HEK293T (cell line): ENCODE results near the gene ANKRD11.

Experiments used
- CTCF ChIA-PET: fragments of 350-600 bp; formaldehyde crosslinking; extraction: SDS; loops from one replicate; lab custom pipeline; 2021; ENCODE audit warnings: antibody characterized with exemption, inconsistent platforms; lab: Yijun Ruan, JAX
- POLR2A ChIA-PET: fragments of 350-600 bp; formaldehyde crosslinking; extraction: SDS; loops from one replicate; lab custom pipeline; 2020; ENCODE audit warnings: antibody characterized with exemption, inconsistent platforms; lab: Yijun Ruan, JAX
- DNase-seq: peaks from one replicate; pipeline ENCODE4 v3.0.0; 2012; ENCODE audit warnings: mixed read lengths; ENCODE audit errors: extremely low spot score
- ARNT ChIP-seq: fragments of 450-650 bp; IDR thresholded peaks from 2 replicates; pipeline ENCODE4 v1.6.1; 2017; ENCODE audit warnings: mild to moderate bottlenecking
- BHLHE40 ChIP-seq: fragments of 450-650 bp; IDR thresholded peaks from 2 replicates; pipeline ENCODE4 v1.6.1; 2016; ENCODE audit warnings: mild to moderate bottlenecking, moderate library complexity, borderline replicate concordance
- CTBP1 ChIP-seq: fragments of 450-650 bp; IDR thresholded peaks from 2 replicates; pipeline ENCODE4 v1.6.1; 2016; ENCODE audit warnings: borderline replicate concordance
- ELF4 ChIP-seq: fragments of 450-650 bp; IDR thresholded peaks from 2 replicates; pipeline ENCODE4 v1.6.1; 2017; ENCODE audit warnings: antibody characterized with exemption
- FOXA1 ChIP-seq: fragments of 450-650 bp; IDR thresholded peaks from 2 replicates; pipeline ENCODE4 v1.6.1; 2016; ENCODE audit warnings: mild to moderate bottlenecking
- FOXK2 ChIP-seq: fragments of 450-650 bp; IDR thresholded peaks from 2 replicates; pipeline ENCODE4 v1.6.1; 2016; ENCODE audit warnings: mild to moderate bottlenecking
- FOXM1 ChIP-seq: fragments of 450-650 bp; IDR thresholded peaks from 2 replicates; pipeline ENCODE4 v1.6.1; 2017; ENCODE audit warnings: mild to moderate bottlenecking, borderline replicate concordance
- HDGF ChIP-seq: fragments of 450-650 bp; IDR thresholded peaks from 2 replicates; pipeline ENCODE4 v1.6.1; 2017; ENCODE audit warnings: antibody characterized with exemption, borderline replicate concordance
- L3MBTL2 ChIP-seq: fragments of 450-650 bp; conservative IDR thresholded peaks from 2 replicates; pipeline ENCODE4 v1.6.1; 2016; ENCODE audit warnings: mild to moderate bottlenecking
- LEF1 ChIP-seq: fragments of 450-650 bp; IDR thresholded peaks from 2 replicates; pipeline ENCODE4 v1.6.1; 2017; ENCODE audit warnings: mild to moderate bottlenecking, borderline replicate concordance
- NFRKB ChIP-seq: fragments of 450-650 bp; IDR thresholded peaks from 2 replicates; pipeline ENCODE4 v1.6.1; 2016; ENCODE audit warnings: mild to moderate bottlenecking, moderate library complexity
- PKNOX1 ChIP-seq: fragments of 450-650 bp; IDR thresholded peaks from 2 replicates; pipeline ENCODE4 v1.6.1; 2016
- SP1 ChIP-seq: fragments of 450-650 bp; IDR thresholded peaks from 2 replicates; pipeline ENCODE4 v1.6.1; 2017
- SUZ12 ChIP-seq: fragments of 450-650 bp; IDR thresholded peaks from 2 replicates; pipeline ENCODE4 v1.6.1; 2016; ENCODE audit warnings: mild to moderate bottlenecking
- TARDBP ChIP-seq: fragments of 450-650 bp; IDR thresholded peaks from 2 replicates; pipeline ENCODE4 v1.6.1; 2016
- ZNF384 ChIP-seq: fragments of 450-650 bp; IDR thresholded peaks from 2 replicates; pipeline ENCODE4 v1.6.1; 2016

The ANKRD11 gene

GRCh38 chr16:89349947-89350633 lies 140.3 kb downstream of the ANKRD11 start:
- ChIA-PET POLR2A (no interaction called here), CTCF (interaction anchor here (0.6 kb wide), 1 partner anchor 20 kb away, joined by 3 read pairs; no protein-coding TSS in a partner anchor)
- no peak for DNase-seq
- TF ChIP-seq ARNT (no peak), HDGF (no peak), CTBP1 (no peak), SP1 (no peak)

GRCh38 chr16:89347807-89348206 lies 142.6 kb downstream of the ANKRD11 start:
- no peak for DNase-seq
- POLR2A ChIA-PET: no interaction called here
- CTCF ChIA-PET: no interaction called here
- no peak for TF ChIP-seq CTBP1
- TF ChIP-seq L3MBTL2: no peak

- CTCF ChIA-PET: no interaction called here
- TF ChIP-seq LEF1 (no peak), ZNF384 (no peak), HDGF (no peak), PKNOX1 (no peak), ELF4 (no peak), ARNT (no peak), NFRKB (no peak), SUZ12 (no peak), CTBP1 (no peak), FOXA1 (no peak), BHLHE40 (no peak), L3MBTL2 (no peak), SP1 (no peak), TARDBP (no peak), FOXK2 (no peak), FOXM1 (no peak)
- POLR2A ChIA-PET: interaction anchor here (1.1 kb wide), 1 partner anchor 143 kb away, joined by 3 read pairs; no protein-coding TSS in a partner anchor
- no peak for DNase-seq
Measured at GRCh38 chr16:89346869-89347268, 143.5 kb downstream of the ANKRD11 start.

- CTCF ChIA-PET: no interaction called here
- POLR2A ChIA-PET: interaction anchor here (1.1 to 1.4 kb wide), 2 partner anchors 144 to 162 kb away, joined by 3 to 4 read pairs; partner anchors contain the start of gene SPG7
- no peak for DNase-seq
- TF ChIP-seq CTBP1 (peak; percentile 51; the same call in 1 of the 2 replicates), FOXM1 (no peak)
Measured at GRCh38 chr16:89345642-89346150, 144.7 kb downstream of the ANKRD11 start.

- DNase-seq: no peak
- ChIA-PET POLR2A (interaction anchor here (1.4 kb wide), 1 partner anchor 163 kb away, joined by 4 read pairs; the partner anchor contains the start of gene SPG7), CTCF (interaction anchor here (1.3 kb wide), 1 partner anchor 10 kb away, joined by 7 read pairs; no protein-coding TSS in a partner anchor)
- no peak for TF ChIP-seq FOXM1
- no peak for TF ChIP-seq TARDBP
- no peak for TF ChIP-seq L3MBTL2
- no peak for TF ChIP-seq FOXK2
- TF ChIP-seq SP1: no peak
- no peak for TF ChIP-seq NFRKB
- no peak for TF ChIP-seq SUZ12
- TF ChIP-seq ARNT: no peak
- no peak for TF ChIP-seq LEF1
- no peak for TF ChIP-seq HDGF
- TF ChIP-seq PKNOX1: no peak
Measured at GRCh38 chr16:89344846-89345611, 145.3 kb downstream of the ANKRD11 start.

GRCh38 chr16:89344458-89344834 lies 145.9 kb downstream of the ANKRD11 start:
- POLR2A ChIA-PET: no interaction called here
- no peak for DNase-seq
- CTCF ChIA-PET: interaction anchor here (1.3 kb wide), 1 partner anchor 9 kb away, joined by 7 read pairs; no protein-coding TSS in a partner anchor
- no peak for TF ChIP-seq FOXA1
- no peak for TF ChIP-seq FOXM1
- no peak for TF ChIP-seq L3MBTL2
